Stimulated activated naive CD8-positive, alpha-beta T cell treated with anti-CD3 and anti-CD28 coated beads, Interleukin-15, Interleukin-2, amounts not matched to agents 100 U/mL and 50 U/mL, for 24 hours (primary cell): ENCODE results near the gene ZNF483.
A peak's percentile ranks its signal among the peaks of the same experiment; 100 is the strongest.
"Not testable (repeated sequence)": the region's sequence is repeated elsewhere in the genome, so short reads cannot be mapped to it uniquely, and the experiment has no call there.

Experiments
- ATAC-seq: fragments of 150-1000 bp; cut with Tn5 transposase; one replicate; pipeline ENCODE4 v1.10.0; 2021
- DNase-seq: peaks from one replicate; pipeline ENCODE4 v3.0.0; 2021

ZNF483 gene

DNA sequence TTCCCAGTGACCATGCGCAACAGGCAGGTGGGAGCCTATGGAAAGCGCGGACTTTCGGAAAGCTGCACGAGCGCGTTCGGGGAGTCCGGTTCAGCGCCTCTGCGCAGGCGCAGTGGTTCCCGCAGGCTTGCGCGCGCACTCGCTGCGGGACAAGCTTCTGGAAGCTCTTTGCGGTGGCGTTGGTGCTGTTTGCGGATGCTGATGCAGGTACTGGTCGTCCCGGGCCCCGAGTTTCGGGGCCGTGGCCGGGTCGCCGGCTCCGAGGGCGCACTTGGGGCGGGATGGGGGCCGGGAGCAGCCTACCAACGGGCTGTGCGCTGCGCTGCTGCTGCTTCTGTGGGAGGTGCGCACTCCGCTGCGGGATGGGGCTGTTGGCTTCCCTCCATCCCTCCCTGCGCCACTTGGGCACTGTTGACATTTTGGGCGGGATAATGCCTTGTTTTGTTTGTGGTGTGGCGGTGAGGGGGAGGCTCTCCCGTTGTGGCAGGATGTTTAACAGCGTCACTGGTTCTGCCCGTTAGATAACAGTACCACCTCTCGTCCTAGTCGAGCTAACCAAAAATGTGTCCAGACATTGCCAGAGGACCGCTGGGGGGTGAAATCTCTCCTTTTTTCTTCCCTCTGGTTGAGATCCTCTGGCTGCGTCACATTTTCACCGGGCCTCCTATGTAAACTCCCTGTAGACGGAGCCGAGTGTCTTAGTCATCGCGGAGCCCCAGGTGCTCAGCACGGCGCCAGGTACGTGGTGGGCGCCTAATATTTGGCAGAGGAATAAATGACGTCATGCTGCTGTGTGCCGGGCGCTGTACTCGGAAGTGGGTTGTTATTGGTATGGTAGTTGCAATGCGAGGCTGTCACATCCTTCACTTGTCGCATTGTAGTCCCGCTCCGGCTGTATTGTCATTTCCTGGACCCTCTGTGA lies at the start of gene ZNF483:
Gene ZNF483, plus strand, starts transcription at position 124 of the 922 bp plus-strand sequence. CDS start 2,217 bp downstream, outside the sequence.
- peak; percentile 73 for DNase-seq
- peak; percentile 62 for ATAC-seq

DNA sequence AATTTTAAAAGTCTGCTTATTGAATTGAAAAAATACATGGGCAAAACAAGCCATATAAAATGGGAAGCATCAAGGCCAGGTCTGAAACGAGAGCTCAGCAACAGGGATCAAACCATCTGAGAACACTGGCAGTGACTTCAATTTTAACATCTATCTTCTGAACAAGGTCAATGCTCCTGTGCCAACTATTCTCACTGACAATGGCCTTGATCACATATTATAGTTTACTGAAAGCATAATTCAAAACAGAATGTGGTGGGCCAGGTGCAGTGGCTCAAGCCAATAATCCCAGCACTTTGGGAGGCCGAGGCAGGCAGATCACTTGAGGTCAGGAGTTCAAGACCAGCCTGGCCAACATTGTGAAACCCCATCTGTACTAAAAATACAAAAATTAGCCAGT lies 49.8 kb upstream of the ZNF483 start:
- DNase-seq = no peak
- ATAC-seq = no peak

DNA sequence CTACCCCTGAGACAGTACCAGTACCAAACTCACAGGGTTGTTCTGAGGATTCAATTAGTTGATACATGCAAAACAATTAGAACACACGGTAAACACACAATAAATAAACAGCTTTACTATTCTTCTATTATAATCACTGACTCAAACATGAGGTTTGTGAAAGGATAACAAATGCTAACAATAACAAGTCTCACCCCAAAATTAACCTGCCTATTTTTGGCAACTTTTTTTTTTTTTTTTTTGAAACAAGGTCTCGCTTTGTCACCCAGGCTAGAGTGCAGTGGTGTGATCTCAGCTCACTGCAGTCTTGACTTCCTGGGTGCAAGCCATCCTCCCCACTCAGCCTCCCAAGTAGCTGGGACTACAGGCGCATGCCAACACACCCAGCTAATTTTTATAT lies 47.3 kb upstream of the ZNF483 start:
- no peak for DNase-seq
- no peak for ATAC-seq

DNA sequence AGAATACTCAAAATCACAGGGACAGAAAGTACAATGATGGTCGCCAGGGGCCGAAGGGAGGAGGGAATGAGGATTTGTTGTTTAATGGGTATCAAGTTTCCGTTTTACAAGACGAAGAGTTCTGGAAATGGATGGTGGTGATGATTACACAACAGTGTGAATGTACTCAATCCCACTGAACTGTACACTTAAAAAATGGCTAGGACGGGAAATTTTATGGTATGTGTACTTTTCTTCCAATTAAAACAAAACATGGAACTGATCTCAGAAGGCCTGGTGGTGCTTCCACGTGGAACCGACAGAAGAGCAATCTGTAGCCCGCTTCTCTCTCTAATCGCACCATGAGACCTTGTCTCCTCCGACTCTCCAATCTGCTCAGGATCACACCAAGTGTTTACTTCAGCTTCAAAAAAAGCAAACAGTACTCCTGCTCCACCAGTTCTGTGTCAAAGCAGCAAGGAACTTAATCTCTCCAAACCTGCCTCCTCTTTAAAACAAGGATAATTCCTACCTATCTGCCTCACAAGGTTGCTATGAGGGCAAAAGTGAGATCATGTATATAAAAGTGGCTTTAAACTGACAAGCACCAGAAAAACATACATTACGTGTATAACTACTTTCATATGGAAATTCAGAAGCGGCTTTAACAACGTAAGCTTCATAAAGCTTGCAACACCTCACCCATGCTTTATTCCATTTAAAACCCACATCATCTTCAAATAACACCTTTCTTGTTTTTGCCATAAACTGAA lies 42.9 kb upstream of the ZNF483 start:
- DNase-seq = no peak

DNA sequence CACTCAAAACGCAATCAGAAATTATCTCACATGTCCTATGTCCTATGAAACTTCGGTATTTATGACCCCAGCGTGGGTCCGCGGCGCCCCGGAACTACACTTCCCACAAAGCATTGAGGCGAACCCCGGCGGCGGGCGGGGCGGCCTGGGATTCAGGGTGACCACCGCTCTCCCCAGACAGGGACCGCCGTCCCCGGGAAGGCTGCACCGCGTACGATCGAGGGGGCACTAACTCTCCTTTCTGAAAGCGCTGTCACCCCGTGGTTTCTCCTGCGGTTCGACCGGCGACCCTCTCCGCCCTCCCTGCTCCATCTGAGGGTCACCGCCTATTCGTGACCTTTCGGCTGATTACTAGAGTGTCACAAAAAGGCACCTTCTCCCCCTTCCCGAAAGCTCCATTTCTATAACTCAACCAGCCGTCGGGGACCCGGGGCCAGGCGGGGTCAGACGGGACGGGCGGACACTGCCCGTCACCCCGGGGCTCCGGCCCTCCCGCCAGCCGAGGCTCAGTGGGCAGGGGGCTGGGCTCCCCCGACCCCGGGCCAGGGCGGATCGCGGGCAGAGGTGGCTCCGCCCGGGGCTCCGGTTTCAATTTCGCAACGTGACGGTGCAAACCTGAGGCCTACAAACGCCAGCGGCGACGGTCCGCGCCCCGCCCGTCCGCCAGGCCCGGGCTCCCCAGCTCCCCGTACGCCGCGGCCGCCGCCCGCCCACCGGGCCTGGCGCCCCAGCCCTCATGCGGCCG lies 42.1 kb upstream of the ZNF483 start:
- DNase-seq (peak; percentile 73), ATAC-seq (peak; percentile 41)

More for the DNA sequence above, 42.9 kb upstream of the ZNF483 start:
- ATAC-seq = no peak

DNA sequence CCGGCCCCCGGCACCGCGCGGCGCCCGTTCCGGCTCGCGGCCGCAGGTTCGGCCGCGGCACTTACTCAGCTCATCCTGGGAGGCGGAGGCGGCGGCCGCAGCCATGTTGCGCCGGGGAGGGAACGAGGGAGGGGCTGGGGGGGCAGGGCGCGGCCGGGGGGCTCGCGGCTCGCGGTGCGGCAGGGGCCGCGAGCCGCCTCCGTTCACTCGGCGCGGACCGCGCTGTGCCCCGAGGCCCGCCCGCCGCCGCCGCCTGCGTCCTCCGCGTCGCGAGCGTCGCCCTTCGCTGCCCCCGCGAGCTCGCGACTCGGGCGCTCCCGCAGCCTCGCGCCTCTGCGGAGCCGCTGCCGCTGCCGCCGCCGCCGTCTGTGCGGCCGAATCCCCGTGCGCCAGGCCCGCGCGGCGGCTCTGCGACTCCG lies 41.5 kb upstream of the ZNF483 start:
- DNase-seq (peak; percentile 62), ATAC-seq (peak; percentile 30)

DNA sequence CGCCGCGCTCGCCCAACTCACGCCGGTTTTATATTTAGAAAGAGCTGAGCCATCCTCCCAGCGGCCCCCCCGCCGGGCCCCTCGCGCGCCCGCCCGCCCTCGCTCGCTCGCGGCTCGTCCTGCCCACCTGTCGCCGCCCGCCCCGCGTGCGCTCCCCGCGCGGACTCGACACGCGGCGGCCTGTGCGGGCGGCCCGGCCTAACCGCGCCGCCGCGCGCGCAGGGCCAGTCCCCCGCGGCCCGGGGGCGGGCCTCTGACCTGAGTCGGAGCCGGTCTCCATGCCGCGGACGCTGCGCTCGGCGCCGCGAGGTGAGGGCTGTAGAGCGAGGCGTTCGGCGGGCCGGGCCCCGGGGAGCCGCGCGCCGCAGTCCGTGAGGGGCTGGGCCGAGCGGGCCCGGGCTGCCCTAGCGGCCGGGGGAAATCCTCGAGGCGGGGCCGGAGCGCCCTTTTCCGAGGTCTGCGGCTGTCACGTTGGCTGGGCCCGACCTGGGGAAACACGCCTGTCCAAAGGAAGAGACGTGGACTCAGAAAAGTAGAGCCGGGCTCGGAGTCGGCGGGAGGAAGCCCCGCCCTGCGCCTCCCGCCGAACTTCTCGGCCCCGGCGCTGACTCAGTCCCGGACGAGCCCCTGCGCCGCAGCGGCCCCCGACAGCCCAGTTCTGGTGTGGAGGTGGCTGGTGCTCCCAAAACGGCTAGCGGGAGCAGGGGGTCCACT lies 41.0 kb upstream of the ZNF483 start, which contains the start of gene ECPAS:
Gene ECPAS, minus strand, starts transcription at position 526 of the 714 bp plus-strand sequence. CDS start 11,465 bp downstream, outside the sequence.
- DNase-seq (peak; percentile 79), ATAC-seq (peak; percentile 81)

DNA sequence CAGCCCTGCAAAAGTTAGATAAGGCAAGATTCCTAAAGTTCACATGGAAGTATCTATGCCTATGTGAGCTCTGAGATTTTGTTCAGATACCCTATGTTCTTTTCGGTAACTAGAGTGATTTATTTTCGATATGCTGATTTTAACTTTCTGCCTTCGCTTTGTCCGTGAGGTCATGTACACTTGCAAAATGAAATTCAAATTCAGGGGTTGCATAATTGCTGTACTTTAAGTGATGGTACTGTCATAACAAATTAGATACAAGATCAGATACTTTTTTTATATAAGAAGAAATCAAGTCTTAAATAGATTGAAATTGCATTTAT lies 40.4 kb upstream of the ZNF483 start:
- ATAC-seq = no peak
- DNase-seq = no peak

DNA sequence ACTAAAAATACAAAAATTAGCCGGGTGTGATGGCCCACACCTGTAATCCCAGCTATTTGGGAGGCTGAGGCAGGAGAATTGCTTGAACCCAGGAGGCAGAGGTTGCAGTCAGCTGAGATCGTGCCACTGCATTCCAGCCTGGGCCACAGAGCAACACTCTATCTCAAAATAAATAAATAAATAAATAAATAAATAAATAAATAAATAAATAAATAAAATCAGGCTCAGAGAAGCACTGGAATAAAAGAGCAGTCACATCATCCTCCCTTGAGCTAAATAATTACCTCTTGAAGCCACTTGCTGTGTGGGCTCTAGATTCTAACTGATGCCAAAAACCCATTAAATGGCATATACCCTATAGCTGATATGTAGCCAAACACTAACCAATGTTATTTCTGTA lies 27.8 kb upstream of the ZNF483 start:
- not testable (repeated sequence) for DNase-seq, ATAC-seq

DNA sequence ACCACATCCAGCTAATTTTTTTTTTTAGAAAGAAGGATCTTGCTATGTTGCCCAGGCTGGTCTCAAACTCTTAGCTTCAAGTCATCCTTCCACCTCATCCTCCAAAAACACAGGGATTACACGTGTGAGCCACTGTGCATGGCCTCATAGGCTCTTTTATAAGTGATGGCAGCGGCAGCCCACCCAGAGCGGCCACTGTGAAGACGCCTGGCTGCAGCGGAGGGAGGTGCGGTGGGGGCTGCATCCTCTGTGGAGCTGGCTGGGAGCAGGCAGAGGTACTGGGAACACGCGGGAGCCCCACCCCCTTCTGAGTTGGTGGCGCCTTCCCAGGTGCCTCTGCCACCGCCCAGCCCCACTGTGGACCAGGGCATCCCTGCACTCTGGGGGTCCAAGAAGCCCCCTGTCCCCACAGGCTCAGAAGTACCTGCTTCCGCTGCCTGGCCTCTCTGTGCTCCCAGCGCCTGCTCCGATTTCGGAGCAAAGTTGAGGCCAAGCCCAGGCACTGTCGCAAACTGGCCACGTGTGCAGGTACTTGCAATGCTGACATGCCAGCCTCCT lies 23.9 kb upstream of the ZNF483 start:
- DNase-seq (no peak), ATAC-seq (no peak)

DNA sequence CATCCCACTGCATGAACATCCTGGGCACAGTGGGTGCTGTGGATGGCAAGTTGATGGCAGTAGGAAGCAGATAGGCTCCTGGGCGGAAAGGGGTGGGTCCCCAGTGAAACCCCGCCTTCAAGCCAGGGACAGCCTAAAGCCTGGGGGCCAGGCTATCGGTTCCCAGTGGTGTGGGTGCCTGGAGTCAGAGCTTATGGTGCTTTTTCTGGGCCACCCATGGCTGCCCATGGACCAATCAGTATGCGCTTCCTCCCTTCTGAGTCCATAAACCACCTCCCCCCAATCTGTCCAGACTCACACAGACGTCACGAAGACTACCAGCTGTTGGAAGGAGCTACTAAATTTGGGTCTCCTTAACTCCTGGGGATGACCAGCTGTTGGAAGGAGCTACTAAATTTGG lies 23.3 kb upstream of the ZNF483 start:
- ATAC-seq = no peak

DNA sequence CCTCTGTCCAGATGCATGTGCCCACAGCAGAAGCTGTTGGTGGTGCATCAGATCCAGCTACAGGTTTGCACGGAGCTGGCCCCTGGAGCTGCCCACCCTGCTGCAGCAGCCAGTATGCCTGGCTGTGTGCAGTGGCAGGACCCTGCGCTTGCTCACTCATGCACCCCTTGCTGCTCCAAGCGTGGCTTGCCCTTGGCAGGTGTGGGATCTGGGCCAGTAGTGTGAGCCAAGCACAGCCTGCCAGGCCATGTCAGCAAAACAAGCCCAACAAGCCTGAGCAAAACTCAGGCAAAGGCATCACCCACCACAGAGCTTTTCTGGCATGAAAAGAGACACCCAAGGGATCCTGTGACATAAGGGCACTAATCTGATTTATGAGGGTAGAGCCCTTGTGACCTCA lies 22.5 kb upstream of the ZNF483 start:
- ATAC-seq (no peak), DNase-seq (no peak)

More for the DNA sequence above, 23.3 kb upstream of the ZNF483 start:
- no peak for DNase-seq

DNA sequence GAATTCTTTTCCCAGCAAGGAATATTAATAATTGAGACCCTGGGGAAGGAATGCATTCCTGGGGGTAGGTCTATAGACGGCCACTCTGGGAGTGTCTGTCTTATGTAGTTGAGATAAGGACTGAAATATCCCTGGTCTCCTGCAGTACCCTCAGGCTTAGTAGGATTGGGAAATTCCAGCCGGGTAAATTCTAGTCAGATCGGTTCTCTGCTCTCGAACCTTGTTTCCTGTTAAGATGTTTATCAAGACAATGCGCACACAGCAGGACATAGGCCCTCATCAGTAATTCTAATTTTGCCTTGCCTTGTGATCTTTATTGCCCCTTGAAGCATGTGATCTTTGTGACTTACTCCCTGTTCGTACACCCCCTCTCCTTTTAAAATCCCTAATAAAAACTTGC lies 13.4 kb upstream of the ZNF483 start:
- ATAC-seq, DNase-seq: not testable (repeated sequence)

DNA sequence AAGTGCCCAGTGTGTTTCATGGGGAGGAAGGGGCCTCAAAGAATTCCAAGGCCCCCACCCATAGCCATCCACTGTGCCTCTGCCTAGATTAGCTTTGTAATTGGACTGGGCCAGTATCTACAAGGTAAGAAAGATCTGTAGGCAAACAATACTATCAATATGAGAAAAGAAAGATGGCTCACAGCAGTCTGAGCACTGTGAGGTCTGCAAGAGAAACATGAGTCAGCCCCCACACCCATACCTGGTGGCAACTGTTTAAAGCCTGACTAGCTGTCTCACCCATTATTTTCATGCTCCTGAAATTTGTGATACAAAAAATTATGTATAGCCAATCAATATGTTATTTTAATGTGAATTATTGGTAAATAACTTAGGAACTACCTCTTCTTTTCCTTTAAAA lies 10.0 kb upstream of the ZNF483 start:
- ATAC-seq = no peak

DNA sequence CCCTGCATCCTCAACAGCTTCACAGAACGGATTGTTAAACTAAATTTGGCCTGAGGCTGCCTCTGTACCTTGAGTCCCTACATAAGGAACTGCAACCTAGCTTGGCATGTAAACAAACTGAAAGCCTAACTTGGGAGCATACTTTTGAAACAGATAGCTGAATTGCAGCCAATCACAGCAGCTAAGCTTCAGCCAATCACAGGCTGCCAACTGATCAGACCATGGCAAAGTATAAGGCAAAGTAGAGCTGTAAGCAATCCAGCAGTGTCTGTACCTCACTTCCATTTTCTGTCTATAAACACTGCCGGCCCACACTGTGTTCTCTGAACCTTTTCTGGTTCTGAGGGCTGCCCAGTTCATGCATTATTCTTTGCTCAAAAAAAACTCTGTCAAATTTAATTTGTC lies 8.9 kb upstream of the ZNF483 start:
- DNase-seq (no peak), ATAC-seq (no peak)

More for the DNA sequence above, 10.0 kb upstream of the ZNF483 start:
- DNase-seq = no peak

DNA sequence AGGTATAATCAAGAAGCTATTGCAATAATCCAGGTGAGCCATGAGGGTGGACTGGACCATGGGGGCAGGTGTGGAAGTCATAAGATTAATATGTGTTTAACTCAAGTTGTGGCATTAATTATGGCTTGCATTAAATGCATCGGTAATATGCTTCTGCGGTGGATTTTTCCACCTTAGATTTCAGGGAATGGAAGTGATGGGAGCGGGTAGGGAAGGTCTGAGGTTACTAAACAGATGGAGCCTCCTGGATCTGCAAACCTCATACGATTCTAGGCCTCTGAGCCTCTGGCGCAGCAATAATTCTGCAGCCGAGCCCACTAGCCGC lies 286 bp upstream of the ZNF483 start:
- DNase-seq (no peak), ATAC-seq (no peak)

DNA sequence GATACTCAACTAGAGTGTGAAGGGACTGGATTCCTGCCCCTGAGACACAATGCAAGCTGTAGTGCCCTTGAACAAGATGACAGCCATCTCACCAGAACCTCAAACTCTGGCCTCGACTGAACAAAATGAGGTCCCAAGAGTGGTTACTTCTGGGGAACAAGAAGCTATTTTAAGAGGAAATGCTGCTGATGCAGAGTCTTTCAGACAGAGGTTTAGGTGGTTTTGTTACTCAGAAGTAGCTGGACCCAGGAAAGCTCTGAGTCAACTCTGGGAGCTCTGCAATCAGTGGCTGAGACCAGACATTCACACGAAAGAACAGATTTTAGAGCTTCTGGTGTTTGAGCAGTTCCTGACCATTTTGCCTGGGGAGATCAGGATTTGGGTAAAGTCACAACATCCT lies 2.4 kb downstream of the ZNF483 start:
- DNase-seq = no peak
- peak; percentile 39 for ATAC-seq

DNA sequence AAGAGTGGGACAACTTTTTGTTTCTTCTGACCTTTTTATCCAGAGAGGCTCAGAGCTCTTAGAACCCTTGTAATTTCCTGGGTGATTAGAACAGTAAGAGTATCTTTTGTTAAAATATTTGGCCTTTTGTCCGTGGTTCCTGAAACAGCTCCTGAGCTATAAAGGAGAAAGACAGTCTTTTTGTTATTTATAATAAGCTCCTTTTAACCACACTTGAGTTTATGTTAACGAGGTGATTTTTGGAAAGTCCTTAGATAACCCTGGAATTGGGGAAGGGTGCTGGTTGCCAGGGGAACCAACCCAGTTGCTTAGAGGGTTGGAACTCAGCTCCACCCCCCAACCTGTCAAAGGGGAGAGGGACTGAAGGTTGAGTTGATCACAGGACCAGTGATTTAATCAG lies 4.8 kb downstream of the ZNF483 start:
- DNase-seq = no peak
- ATAC-seq = no peak

DNA sequence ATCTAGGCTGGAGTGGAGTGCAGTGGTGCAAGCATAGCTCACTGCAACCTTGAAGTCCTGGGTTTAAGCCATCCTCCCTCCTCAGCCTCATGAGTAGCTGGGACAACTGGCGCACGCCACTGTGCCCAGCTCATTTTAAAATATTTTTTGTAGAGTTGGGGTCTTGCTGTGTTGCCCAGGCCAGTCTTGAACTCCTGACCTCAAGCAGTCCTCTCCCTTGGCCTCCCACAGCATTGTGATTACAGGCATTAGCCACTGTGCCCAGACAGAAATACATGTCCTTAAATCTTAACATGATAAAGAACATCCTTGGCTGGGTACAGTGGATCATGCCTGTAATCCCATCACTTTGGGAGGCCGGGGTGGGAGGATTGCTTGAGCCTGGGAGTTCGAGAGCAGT lies 6.7 kb downstream of the ZNF483 start:
- DNase-seq (no peak), ATAC-seq (no peak)

DNA sequence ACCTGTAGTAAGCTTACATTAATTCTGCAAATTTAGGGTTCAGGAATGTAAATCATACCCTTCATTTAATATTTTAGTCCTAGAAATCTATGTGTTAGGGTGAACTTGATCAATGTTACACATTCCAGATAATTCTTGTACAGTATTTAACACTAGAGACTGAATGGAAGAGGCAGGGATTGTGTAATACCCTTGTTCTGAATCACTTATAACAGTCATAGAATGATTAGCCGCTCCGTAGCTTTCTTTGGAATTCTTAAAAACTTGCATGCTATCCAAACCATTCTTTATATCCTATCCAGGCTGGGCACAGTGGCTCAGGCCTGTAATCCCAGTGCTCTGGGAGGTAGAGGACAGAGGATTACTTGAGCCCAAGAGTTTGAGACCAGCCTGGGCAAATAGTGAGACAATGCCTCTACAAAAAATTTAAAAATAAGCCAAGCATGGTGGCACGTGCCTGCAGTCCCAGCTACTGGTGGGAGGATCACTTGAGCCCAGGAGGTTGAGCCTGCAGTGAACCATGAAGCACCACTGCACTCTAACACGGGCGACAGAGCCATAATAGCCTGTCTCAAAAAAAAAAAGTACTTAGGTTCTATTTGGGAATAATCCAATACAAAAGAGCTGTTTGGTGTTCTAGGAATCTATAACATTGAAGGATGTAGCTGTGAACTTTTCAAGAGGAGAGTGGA lies 8.3 kb downstream of the ZNF483 start:
- DNase-seq (no peak), ATAC-seq (no peak)
